ENCODE data around the gene ZNF827.

GRCh38 chr4:145760176-145760575, 178.4 kb downstream of the ZNF827 start:
- TF ChIP-seq CTCF (IDR thresholded peaks at IDR 0.05) (no peak), POLR2A (IDR thresholded peaks at IDR 0.05) (no peak)
